MM.1S (cell line): Measurements from ENCODE around the gene FAU.
"Not testable (repeated sequence)": the region's sequence is repeated elsewhere in the genome, so short reads cannot be mapped to it uniquely, and the experiment has no call there.

Experiments
- EZH2 ChIP-seq: fragments of 300-600 bp; sonication (generic); optimal IDR thresholded peaks from 2 replicates; pipeline ENCODE3; 2017; ENCODE audit warnings: low read depth, mild to moderate bottlenecking, antibody characterized with exemption, low read length, mixed read lengths
- TF ChIP-seq, protein P1 (sequence below): fragments of 300-600 bp; sonication (generic); IDR thresholded peaks from 2 replicates; pipeline ENCODE4 v1.5.1; 2016; ENCODE audit warnings: antibody characterized with exemption, low read length, mixed read lengths

- TF ChIP-seq, protein P1, sequence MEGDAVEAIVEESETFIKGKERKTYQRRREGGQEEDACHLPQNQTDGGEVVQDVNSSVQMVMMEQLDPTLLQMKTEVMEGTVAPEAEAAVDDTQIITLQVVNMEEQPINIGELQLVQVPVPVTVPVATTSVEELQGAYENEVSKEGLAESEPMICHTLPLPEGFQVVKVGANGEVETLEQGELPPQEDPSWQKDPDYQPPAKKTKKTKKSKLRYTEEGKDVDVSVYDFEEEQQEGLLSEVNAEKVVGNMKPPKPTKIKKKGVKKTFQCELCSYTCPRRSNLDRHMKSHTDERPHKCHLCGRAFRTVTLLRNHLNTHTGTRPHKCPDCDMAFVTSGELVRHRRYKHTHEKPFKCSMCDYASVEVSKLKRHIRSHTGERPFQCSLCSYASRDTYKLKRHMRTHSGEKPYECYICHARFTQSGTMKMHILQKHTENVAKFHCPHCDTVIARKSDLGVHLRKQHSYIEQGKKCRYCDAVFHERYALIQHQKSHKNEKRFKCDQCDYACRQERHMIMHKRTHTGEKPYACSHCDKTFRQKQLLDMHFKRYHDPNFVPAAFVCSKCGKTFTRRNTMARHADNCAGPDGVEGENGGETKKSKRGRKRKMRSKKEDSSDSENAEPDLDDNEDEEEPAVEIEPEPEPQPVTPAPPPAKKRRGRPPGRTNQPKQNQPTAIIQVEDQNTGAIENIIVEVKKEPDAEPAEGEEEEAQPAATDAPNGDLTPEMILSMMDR = not testable (repeated sequence)
- not testable (repeated sequence) for TF ChIP-seq EZH2
Observed at GRCh38 chr11:65118891-65119669, 2.9 kb downstream of the FAU start.
